Skeletal muscle tissue (tissue), 4 donors: ENCODE data around the gene MT1M. TPM values are rescaled to one million over a fixed set of nuclear protein-coding genes. Genes with fewer than 3 reads are reported as not detected.

ENCODE experiments used
- H3K27ac ChIP-seq: one replicate; pipeline ENCODE4 v1.7.0; 2013; ENCODE audit warnings: mild to moderate bottlenecking, low read depth, low read length, inconsistent platforms
- H3K27me3 ChIP-seq, 3 donors: one replicate each; pipeline ENCODE4 v1.7.0; 2013; ENCODE audit warnings: low read length in 3 of 3; ENCODE audit not compliant: control insufficient read depth in 3 of 3, insufficient read depth in 3 of 3
- H3K36me3 ChIP-seq, 3 donors: one replicate each; pipeline ENCODE4 v1.7.0; 2013; ENCODE audit warnings: low read length in 3 of 3; ENCODE audit not compliant: control insufficient read depth in 3 of 3, insufficient read depth in 3 of 3
- H3K4me1 ChIP-seq, 3 donors: one replicate each; pipeline ENCODE4 v1.7.0; 2013; ENCODE audit warnings: low read length in 3 of 3, mild to moderate bottlenecking in 3 of 3; ENCODE audit not compliant: control insufficient read depth in 3 of 3, insufficient read depth in 3 of 3
- H3K4me3 ChIP-seq, 3 donors: one replicate each; pipeline ENCODE4 v1.7.0; 2013; ENCODE audit warnings: low read length in 3 of 3
- H3K9ac ChIP-seq, 3 donors: one replicate each; pipeline ENCODE4 v1.7.0; 2013; ENCODE audit warnings: low read length in 3 of 3, mild to moderate bottlenecking in 3 of 3, moderate library complexity in 2 of 3, low read depth in 1 of 3
- H3K9me3 ChIP-seq, 3 donors: one replicate each; pipeline ENCODE4 v1.7.0; 2013; ENCODE audit warnings: low read length in 3 of 3; ENCODE audit not compliant: control insufficient read depth in 3 of 3
- total RNA-seq: library from RNA; depleted of rRNA; stranded (reverse); fragments of >200 nt; gene quantifications from one replicate; pipeline ENCODE4 v1.2.3, GENCODE V29; 2014
- donor health status: Osteomylitis.

MT1M gene
- total RNA-seq, 1 donor from 2014 or later, result 2.1 TPM

DNA sequence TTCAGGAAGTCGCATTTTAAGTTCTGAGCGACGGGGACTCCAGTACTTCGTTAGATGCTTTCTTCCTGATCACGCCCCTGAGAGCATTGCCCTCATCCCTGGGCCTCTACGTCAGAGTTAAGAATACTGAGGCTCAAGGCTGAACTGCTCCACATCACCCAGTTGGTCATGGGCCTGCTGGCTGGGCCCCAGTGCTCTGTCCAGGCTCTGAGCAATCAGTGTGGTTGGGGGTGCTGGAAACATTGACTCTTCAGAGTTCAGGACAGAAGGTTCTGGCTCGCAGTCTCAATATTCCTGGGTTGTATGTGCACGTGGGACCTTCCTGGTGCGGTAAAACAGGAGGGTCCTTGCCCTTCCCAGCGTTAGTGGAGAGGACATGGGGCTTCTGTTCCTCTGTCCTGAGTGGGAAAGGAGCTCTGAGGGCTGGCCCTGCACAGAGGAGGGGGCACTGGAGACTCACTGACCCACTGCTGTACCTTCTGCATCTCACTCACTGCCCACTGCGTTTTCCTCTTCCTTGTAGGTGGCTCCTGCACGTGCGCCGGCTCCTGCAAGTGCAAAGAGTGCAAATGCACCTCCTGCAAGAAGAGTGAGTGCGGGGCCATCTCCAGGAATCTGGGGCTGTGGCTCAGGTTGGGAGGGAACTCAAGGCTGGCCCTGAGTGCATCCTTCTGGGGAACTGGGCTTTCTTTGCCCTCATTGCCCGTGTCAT, 6.4 kb upstream of the MT1M start:
- Histone ChIP-seq H3K4me3 (peak overlapping the region; percentile 88 to 95 (median 90)), H3K27me3 (no peaks in the 10 kb centered on the region), H3K9me3 (no peaks in the 10 kb centered on the region), H3K36me3 (no peaks in the 10 kb centered on the region), H3K4me1 (peaks cover 27 to 42% (median 38%) of the 10 kb centered on the region in 3 donors), H3K9ac (peak overlapping the region; percentile 88 to 98 (median 97)), H3K27ac (peak overlapping the region; percentile 90)

DNA sequence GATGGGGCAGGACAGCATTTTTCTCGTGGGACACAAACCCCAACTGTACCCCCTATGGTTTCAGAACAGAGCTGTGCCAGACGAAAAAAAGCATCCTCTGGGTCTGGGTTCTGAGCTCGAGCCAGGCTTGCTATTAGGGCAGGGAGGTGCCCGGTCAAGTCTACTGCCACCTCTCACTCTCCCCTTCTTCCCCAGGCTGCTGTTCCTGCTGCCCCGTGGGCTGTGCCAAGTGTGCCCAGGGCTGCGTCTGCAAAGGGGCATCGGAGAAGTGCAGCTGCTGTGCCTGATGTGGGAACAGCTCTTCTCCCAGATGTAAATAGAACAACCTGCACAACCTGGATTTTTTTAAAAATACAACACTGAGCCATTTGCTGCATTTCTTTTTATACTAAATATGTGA, 5.8 kb upstream of the MT1M start:
- no peaks in the 10 kb centered on the region for H3K9me3 ChIP-seq
- H3K27me3 ChIP-seq, result no peaks in the 10 kb centered on the region
- no peaks in the 10 kb centered on the region for H3K36me3 ChIP-seq
- peak overlapping the region; percentile 88 to 98 (median 97) for H3K9ac ChIP-seq
- H3K4me1 ChIP-seq, result peaks cover 30 to 42% (median 39%) of the 10 kb centered on the region in 3 donors
- peak overlapping the region; percentile 88 to 95 (median 90) for H3K4me3 ChIP-seq
- peak overlapping the region; percentile 90 for H3K27ac ChIP-seq

DNA sequence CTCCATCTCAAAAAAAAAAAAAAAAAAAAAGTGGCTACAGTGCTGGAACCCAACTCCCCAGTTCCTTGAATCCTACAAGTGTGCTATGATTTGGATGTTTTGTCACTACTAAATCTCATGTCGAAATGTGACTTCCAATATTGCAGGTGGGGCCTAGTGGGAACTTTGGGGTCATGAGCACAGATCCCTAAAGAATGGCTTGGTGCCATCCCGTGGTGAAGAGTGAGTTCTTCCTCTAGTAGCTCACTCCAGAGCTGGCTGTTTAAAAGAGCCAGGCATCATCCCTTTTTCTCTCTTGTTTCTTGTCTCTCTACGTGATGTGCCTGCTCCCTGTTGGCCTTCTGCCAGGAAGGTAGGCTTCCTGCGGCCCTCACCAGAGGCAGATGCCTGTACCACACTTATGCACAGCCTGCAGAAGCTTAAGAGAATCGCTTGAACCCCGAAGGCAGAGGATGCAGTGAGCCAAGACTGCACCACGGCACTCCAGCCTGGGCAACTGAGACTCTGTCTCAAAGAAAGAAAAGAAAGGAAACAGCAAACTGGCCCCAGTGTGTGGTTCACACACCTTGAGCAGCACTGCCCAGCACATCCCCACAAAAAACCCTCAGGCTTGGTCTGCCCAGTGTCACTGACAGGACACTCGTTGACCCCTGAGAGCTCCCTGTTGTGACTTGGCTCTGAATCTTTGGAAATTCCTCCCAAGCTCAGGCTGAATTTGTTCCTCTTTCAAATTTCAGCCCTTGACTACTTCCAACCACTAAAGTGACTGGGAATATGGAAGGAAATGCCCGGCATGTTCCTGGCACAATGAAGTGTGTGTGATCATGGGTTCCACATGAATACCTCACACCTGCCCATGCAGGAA, 3.7 kb upstream of the MT1M start:
- Histone ChIP-seq H3K9me3 (no peaks in the 10 kb centered on the region), H3K4me1 (peaks cover 32 to 50% (median 49%) of the 10 kb centered on the region in 3 donors), H3K36me3 (no peaks in the 10 kb centered on the region), H3K27ac (peak overlapping the region; percentile 52), H3K27me3 (peaks cover 0 to 7% (median 3%) of the 10 kb centered on the region in 3 donors), H3K4me3 (no peak overlapping the region), H3K9ac (peak overlapping the region in 1 of 3 donors; percentile 40)

DNA sequence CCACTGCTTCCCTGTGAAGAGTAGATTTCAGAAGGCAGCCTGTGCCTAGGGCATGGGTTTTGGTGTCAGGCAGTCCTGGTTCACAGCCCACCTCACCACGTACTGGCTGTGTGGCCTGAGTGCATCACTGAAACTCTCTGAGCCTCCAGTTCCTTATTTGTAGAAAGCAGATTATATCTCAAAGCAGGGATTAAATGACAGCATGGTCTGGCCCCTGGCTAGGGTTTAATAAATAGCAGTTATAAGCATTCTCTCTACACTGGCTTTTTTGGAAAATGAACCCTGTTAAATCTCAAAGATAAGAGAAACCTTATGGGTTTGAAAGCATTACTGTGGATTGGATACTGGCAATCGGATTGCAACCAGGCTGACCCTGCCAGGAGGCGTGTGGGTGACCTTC, 2.9 kb upstream of the MT1M start:
- Histone ChIP-seq H3K4me3 (no peak overlapping the region), H3K9ac (peak overlapping the region in 2 of 3 donors; percentile 26 to 30), H3K36me3 (no peaks in the 10 kb centered on the region), H3K4me1 (peaks cover 32 to 50% (median 49%) of the 10 kb centered on the region in 3 donors), H3K27ac (peak overlapping the region; percentile 52), H3K9me3 (no peaks in the 10 kb centered on the region), H3K27me3 (peaks cover 0 to 7% (median 3%) of the 10 kb centered on the region in 3 donors)

DNA sequence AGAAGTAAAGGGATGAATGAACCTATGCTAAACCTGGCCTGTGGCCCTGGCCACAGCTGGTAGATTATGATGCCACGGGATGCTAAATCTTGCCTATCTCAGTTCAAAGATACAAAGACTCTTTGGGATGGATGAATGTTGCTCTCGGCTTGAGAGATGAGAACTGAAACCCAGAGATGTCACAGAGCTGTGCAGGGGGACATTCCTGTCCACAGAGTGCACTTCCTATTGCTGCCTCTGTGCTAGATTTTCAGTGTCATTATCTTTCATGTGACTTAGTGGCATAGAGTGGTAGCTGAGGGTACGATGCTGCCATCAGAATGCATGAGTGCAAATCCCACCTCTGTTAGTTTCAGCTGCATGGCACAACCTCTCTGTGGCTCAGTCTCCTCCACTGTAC, 2.3 kb upstream of the MT1M start:
- Histone ChIP-seq H3K9ac (no peak overlapping the region), H3K4me3 (no peak overlapping the region), H3K36me3 (no peaks in the 10 kb centered on the region), H3K4me1 (peaks cover 32 to 45% (median 44%) of the 10 kb centered on the region in 3 donors), H3K27ac (no peak overlapping the region), H3K27me3 (peaks cover 2 to 8% (median 7%) of the 10 kb centered on the region in 3 donors), H3K9me3 (no peaks in the 10 kb centered on the region)

DNA sequence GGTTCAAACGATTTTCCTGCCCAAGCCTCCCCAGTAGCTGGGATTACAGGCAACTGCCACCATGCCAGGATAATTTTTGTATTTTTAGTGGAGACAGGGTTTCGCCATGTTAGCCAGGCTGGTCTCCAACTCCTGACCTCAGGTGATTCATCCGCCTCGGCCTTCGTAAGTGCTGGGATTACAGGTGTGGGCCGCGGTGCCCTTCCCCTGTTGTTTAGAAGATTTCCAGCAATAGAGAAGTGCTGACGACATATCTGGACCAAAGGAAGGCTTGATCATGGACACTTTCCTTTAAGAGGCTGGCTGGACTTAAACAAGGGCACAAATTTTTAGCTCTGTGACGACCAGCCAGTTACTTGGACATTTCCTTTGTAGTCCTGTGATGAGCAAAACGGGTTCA, 1.3 kb upstream of the MT1M start:
- Histone ChIP-seq H3K27me3 (peaks cover 7 to 17% (median 8%) of the 10 kb centered on the region in 3 donors), H3K4me3 (no peak overlapping the region), H3K4me1 (peaks cover 26 to 39% (median 36%) of the 10 kb centered on the region in 3 donors), H3K36me3 (no peaks in the 10 kb centered on the region), H3K9me3 (no peaks in the 10 kb centered on the region), H3K27ac (peak overlapping the region; percentile 42), H3K9ac (no peak overlapping the region)

DNA sequence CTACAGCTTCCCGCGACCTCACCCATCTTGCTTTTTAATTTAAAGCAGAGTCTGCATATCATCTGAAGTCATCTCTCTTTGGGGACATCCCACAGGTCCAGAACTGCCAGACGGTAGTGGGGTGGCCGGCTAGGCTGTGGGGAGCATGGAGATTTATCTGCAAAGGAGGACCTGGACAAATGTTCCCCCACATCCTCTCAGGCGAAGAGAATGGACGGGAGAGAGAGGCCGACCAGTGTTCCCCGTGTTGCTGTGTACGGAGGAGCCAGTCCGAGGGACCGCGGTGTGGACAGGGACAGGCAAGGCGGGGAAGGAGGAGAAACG, 665 bp upstream of the MT1M start:
- peak overlapping the region; percentile 54 to 77 (median 67) for H3K9ac ChIP-seq
- H3K4me3 ChIP-seq, result peak overlapping the region; percentile 54 to 69 (median 67)
- peaks cover 23 to 34% (median 30%) of the 10 kb centered on the region in 3 donors for H3K4me1 ChIP-seq
- peak overlapping the region; percentile 42 for H3K27ac ChIP-seq
- H3K36me3 ChIP-seq, result no peaks in the 10 kb centered on the region
- H3K9me3 ChIP-seq, result no peaks in the 10 kb centered on the region
- H3K27me3 ChIP-seq, result peaks cover 7 to 17% (median 13%) of the 10 kb centered on the region in 3 donors

DNA sequence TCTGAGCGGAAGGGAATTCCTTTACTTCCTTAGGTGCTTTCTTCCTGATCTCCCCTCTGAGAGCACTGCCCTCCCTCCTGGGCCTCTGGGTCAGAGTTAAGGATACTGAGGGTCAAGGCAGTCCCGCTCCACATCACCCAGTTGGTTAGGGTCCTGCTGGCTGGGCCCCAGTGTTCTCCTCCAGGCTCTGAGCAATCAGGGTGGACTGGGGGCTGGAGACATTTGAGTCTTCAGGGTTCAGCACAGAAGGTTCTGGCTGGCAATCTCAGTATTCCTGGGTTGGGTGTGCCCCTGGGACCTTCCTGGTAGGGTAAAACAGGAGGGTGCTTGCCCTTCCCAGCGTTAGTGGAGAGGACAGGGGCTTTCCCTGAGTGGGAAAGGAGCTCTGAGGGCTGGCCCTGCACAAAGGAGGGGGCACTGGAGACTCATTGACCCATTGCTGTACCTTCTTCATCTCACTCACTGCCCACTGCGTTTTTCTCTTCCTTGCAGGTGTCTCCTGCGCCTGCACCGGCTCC, 448 bp downstream of the MT1M start:
- Histone ChIP-seq H3K9me3 (no peaks in the 10 kb centered on the region), H3K4me3 (peak overlapping the region; percentile 54 to 69 (median 67)), H3K27ac (peak overlapping the region; percentile 42), H3K36me3 (no peaks in the 10 kb centered on the region), H3K27me3 (peaks cover 10 to 19% (median 15%) of the 10 kb centered on the region in 3 donors), H3K9ac (peak overlapping the region; percentile 52 to 77 (median 67)), H3K4me1 (peaks cover 21 to 29% (median 25%) of the 10 kb centered on the region in 3 donors)

DNA sequence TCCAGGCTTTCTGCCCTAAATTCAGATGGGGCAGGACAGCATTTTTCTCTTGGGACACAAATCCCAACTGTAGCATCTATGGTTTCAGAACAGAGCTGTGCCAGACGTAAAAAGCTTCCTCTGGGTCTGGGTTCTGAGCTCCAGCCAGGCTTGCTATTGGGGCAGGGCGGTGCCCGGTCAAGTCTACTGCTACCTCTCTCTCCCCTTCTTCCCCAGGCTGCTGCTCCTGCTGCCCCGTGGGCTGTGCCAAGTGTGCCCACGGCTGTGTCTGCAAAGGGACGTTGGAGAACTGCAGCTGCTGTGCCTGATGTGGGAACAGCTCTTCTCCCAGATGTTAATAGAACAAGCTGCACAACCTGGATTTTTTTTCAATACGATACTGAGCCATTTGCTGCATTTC, 1.1 kb downstream of the MT1M start:
- Histone ChIP-seq H3K27me3 (peaks cover 15 to 24% (median 18%) of the 10 kb centered on the region in 3 donors), H3K4me3 (peak overlapping the region in 1 of 3 donors; percentile 54), H3K27ac (no peak overlapping the region), H3K36me3 (no peaks in the 10 kb centered on the region), H3K9ac (no peak overlapping the region), H3K9me3 (no peaks in the 10 kb centered on the region), H3K4me1 (peaks cover 27 to 34% (median 27%) of the 10 kb centered on the region in 3 donors)
